Heart left ventricle (tissue), 16 donors: ENCODE data around the gene FYCO1. TPM values are rescaled to one million over a fixed set of nuclear protein-coding genes. Genes with fewer than 3 reads are reported as not detected.

Experiments used
- ATAC-seq, 4 donors: fragments of 200-7000 bp; cut with Tn5 transposase; one replicate each; pipeline ENCODE4 v1.9.1; 2020 to 2022; ENCODE audit warnings: moderate library complexity in 4 of 4, mild to moderate bottlenecking in 3 of 4, moderate number of reproducible peaks in 1 of 4
- DNase-seq, 5 donors: peaks; one replicate each; pipeline ENCODE4 v3.0.0-alpha.2; 2020
- H3K27ac ChIP-seq, 12 donors: fragments of 200-600 bp; sonication (generic) in 4 of 12; one replicate each; pipeline versions ENCODE4 v1.5.0 to v1.8.0; 2016 to 2022; ENCODE audit warnings: mild to moderate bottlenecking in 2 of 12
- H3K27me3 ChIP-seq, 9 donors: fragments of 200-600 bp; sonication (generic) in 2 of 9; one replicate each; pipeline versions ENCODE4 v1.5.1 to v1.8.0; 2016 to 2022; ENCODE audit warnings: mild to moderate bottlenecking in 3 of 9
- H3K36me3 ChIP-seq, 9 donors: fragments of 200-600 bp; sonication (generic) in 2 of 9; one replicate each; pipeline versions ENCODE4 v1.5.0 to v1.8.0; 2018 to 2022; ENCODE audit warnings: mild to moderate bottlenecking in 2 of 9
- H3K4me1 ChIP-seq, 12 donors: fragments of 200-600 bp; sonication (generic) in 4 of 12; one replicate each; pipeline versions ENCODE4 v1.5.0 to v1.8.0; 2016 to 2022; ENCODE audit warnings: mild to moderate bottlenecking in 3 of 12
- H3K4me3 ChIP-seq, 12 donors: fragments of 200-600 bp; sonication (generic) in 4 of 12; one replicate each; pipeline versions ENCODE4 v1.5.0 to v1.8.0; 2017 to 2022; ENCODE audit warnings: mild to moderate bottlenecking in 9 of 12, moderate library complexity in 4 of 12
- H3K9me3 ChIP-seq, 12 donors: fragments of 200-600 bp; sonication (generic) in 4 of 12; one replicate each; pipeline versions ENCODE4 v1.5.0 to v1.8.0; 2016 to 2022; ENCODE audit warnings: mild to moderate bottlenecking in 1 of 12
- POLR2A ChIP-seq, 2 donors: fragments of 450-650 bp; IDR thresholded peaks; one replicate each; pipeline ENCODE4 v1.6.1; 2017; ENCODE audit warnings: antibody characterized with exemption in 2 of 2, mild to moderate bottlenecking in 2 of 2, moderate library complexity in 2 of 2
- WGBS, 4 donors: extraction: QIAGEN DNeasy Blood & Tissue Kit in 2 of 4; methylation state at CpG; one replicate each; pipeline versions ENCODE4 v1.1.5 to v1.1.7; 2013 to 2018; 5-methylcytosine and 5-hydroxymethylcytosine counted together
- intact Hi-C, 10 donors: fragments of 100-400 bp; cut with DNase I; formaldehyde crosslinking; loops; one replicate each; pipeline versions ENCODE4 v1.11.1 to v1.14.2; 2022
- polyA plus RNA-seq, 2 donors: library from polyadenylated mRNA; stranded (reverse); fragments of 200-250 nt; gene quantifications; one replicate each; pipeline ENCODE4 v1.2.3, GENCODE V29; 2013
- total RNA-seq, 9 donors: library from RNA; depleted of rRNA in 2 of 9; stranded (reverse); fragments of >200 nt in 2 of 9; fragmentation: NEBNext Ultra II Directional in 3 of 9; extraction: Animal tissue kit (Norgen Biotek cat#: 25700) in 3 of 9; gene quantifications; one replicate each; pipeline versions ENCODE4 v1.1.0 to v1.2.4, GENCODE V29; 2016 to 2023
- TF ChIP-seq, protein P1 (sequence below), 12 donors: fragments of 200-600 bp; sonication (generic) in 4 of 12; IDR thresholded peaks; one replicate each; pipeline versions ENCODE4 v1.5.0 to v1.8.0; 2018 to 2022; ENCODE audit warnings: antibody characterized with exemption in 12 of 12, mild to moderate bottlenecking in 5 of 12
- donor health status: ischemic (EF 13 %, LVEDD 7.1; RV severe dilation, severe dysfunction).
- donor health status: healthy with polysubstance abuse.
- donor health status: DM: no; HTN: yes; CAD: no.
- donor health status: DM: no; HTN: no; CAD: no.
- donor health status: ischemic (EF 25% LVEDD 6.9; RV normal size, moderate dysfunction).
- donor health status: ischemic (EF 25% LVEDD 5.7; RV mildly dilated, moderate dysfunction).
- donor health status: healthy.
- donor health status: DM: yes; HTN: yes; CAD: no.
- donor health status: ischemic (EF 35%, LVEDD 5.7; RV mildly dilated, moderate dysfunction).
- donor health status: nonischemic (EF 11% LVEDD 7.7; RV severe dilation, severe dysfunction).
- donor health status: DM: yes; HTN: yes; CAD: no.
- donor health status: PGD.
- donor health status: ischemic (EF 29% LVEDD 5.4; RV normal size, mild dysfunction).
- donor health status: nonischemic (EF 23%, LVEDD 6.1; RV moderate dilation, normal function).

FYCO1 gene
- total and polyA plus RNA-seq, 11 donors: 18.5 to 195 (median 139) TPM

DNA sequence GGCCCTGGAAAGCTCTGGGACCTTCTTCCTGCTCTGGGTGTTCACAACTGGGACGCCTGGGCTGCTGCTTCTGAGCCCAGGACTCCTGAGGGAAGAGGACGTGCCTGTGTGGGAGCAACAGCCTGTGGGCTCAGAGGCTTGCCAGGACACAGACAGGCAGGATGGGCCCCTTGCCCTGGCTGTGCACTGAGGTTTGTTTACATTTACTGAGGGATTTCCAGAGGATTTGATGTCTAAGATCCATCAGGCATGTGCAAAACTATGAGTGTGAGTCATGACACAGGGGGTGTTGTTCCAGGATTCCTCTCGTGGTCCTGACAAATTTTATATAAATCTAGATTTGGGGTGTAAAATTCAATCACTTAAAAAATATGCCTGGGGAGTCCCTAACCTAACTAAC lies 98.7 kb downstream of the FYCO1 start:
- H3K4me3 ChIP-seq: no peak overlapping the region
- intact Hi-C loops: no loop called here
- no peaks in the 10 kb centered on the region for H3K27me3 ChIP-seq
- no peak overlapping the region for H3K27ac ChIP-seq
- H3K36me3 ChIP-seq: no peaks in the 10 kb centered on the region
- TF ChIP-seq POLR2A (IDR thresholded peaks at IDR 0.05): no peak
- TF ChIP-seq, protein P1, sequence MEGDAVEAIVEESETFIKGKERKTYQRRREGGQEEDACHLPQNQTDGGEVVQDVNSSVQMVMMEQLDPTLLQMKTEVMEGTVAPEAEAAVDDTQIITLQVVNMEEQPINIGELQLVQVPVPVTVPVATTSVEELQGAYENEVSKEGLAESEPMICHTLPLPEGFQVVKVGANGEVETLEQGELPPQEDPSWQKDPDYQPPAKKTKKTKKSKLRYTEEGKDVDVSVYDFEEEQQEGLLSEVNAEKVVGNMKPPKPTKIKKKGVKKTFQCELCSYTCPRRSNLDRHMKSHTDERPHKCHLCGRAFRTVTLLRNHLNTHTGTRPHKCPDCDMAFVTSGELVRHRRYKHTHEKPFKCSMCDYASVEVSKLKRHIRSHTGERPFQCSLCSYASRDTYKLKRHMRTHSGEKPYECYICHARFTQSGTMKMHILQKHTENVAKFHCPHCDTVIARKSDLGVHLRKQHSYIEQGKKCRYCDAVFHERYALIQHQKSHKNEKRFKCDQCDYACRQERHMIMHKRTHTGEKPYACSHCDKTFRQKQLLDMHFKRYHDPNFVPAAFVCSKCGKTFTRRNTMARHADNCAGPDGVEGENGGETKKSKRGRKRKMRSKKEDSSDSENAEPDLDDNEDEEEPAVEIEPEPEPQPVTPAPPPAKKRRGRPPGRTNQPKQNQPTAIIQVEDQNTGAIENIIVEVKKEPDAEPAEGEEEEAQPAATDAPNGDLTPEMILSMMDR (IDR thresholded peaks at IDR 0.05): no peak
- ATAC-seq: no peak
- peaks cover 0 to 4% (median 0%) of the 10 kb centered on the region in 12 donors for H3K9me3 ChIP-seq
- no peak for DNase-seq
- no peaks in the 10 kb centered on the region for H3K4me1 ChIP-seq
- WGBS, 4 donors: 58 to 84% (median 61%) methylated on average over 3 of the region's 3 CpGs

DNA sequence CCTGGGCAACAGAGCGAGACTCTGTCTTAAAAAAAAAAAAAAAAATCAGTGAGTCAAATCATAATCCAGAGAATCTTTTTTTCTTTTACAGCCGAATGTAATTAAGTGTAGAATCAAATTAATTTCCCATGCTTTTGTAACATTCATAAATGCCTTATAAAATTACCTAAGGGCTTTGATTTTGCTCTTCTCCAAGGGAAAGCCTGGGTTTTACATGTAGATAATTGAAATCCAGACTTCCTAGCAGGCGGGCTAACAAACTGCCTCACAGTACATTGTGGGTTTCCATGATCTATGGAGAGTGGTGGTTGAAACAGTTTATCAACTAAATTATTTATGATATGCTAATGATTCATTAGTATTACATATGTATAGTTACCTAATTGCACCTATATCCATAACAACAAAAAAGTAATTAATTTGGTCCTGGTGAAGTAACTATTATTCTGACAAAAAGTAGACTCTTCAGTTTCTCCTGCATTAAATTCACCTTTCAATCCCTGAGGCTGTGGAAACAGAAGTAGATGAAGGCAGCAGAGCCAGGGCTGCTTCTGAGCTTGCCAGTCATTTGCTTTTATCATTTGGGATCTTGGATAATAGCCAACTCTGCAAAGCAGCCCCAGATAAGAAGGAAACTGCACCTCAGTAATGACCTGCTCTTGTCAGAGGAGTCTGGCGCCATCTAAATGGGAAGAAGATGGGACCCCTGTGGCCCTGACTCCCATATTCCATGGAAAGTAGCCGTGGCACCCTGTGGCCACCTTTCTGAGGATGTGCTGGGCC lies 99.7 kb downstream of the FYCO1 start:
- Histone ChIP-seq H3K4me1 (no peaks in the 10 kb centered on the region), H3K27ac (no peak overlapping the region), H3K4me3 (no peak overlapping the region), H3K9me3 (peaks cover 0 to 4% (median 0%) of the 10 kb centered on the region in 12 donors), H3K27me3 (no peaks in the 10 kb centered on the region), H3K36me3 (no peaks in the 10 kb centered on the region)
- WGBS, 4 donors: 88 to 95% (median 92%) methylated on average over 5 of the region's 5 CpGs
- TF ChIP-seq POLR2A (IDR thresholded peaks at IDR 0.05): no peak
- TF ChIP-seq, protein P1 (IDR thresholded peaks at IDR 0.05): no peak
- intact Hi-C loops: no loop called here
- no peak for DNase-seq
- ATAC-seq: no peak

DNA sequence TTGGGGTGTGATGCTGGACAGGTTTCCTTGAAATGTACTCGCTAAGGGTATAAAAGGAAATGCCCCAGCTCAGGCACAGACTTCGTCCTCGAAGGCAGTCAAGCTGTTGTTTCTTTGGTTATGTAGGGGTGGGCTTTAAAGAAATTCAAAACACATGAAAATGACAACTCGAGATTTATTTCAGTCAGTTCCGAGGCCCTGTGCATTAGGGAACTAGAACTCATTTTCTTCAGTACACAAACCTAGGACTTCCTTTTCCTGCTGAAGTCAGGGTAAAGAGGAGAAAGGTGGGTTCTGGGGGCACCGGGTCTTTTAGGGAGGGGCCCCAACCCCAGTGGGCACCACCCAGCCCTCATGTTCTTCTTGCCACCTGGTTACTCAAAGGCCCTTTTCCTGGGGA lies 101.6 kb downstream of the FYCO1 start:
- Histone ChIP-seq H3K27ac (no peak overlapping the region), H3K36me3 (no peaks in the 10 kb centered on the region), H3K27me3 (no peaks in the 10 kb centered on the region), H3K9me3 (peaks cover 0 to 4% (median 0%) of the 10 kb centered on the region in 12 donors), H3K4me3 (no peak overlapping the region), H3K4me1 (no peaks in the 10 kb centered on the region)
- 73 to 83% (median 80%) methylated on average over 6 of the region's 6 CpGs for WGBS, 4 donors
- ATAC-seq: no peak
- TF ChIP-seq, protein P1 (IDR thresholded peaks at IDR 0.05): no peak
- no peak for TF ChIP-seq POLR2A (IDR thresholded peaks at IDR 0.05)
- intact Hi-C loops: no loop called here
- no peak for DNase-seq

DNA sequence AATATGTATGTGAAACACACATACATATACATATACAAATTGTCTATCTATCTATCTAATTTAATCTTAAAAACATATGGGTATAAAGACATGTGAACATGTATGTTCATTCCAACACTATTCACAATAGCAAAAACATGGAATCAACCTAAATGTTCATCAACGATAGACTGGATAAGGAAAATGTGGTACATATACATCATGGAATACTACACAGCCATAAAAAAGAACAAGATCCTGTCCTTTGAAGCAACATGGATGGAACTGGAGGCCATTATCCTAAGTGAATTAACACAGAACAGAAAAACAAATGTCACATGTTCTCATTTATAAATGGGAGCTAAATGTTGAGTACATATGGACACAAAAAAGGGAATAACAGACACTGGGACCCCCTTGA lies 103.5 kb downstream of the FYCO1 start:
- Histone ChIP-seq H3K27ac (no peak overlapping the region), H3K9me3 (peaks cover 0 to 4% (median 0%) of the 10 kb centered on the region in 12 donors), H3K36me3 (no peaks in the 10 kb centered on the region), H3K27me3 (no peaks in the 10 kb centered on the region), H3K4me1 (no peaks in the 10 kb centered on the region), H3K4me3 (no peak overlapping the region)
- no peak for ATAC-seq
- intact Hi-C loops: no loop called here
- 89 to 99% (median 95%) methylated on average over 1 of the region's 1 CpG for WGBS, 4 donors
- no peak for TF ChIP-seq POLR2A (IDR thresholded peaks at IDR 0.05)
- TF ChIP-seq, protein P1 (IDR thresholded peaks at IDR 0.05): no peak
- DNase-seq: no peak
